Occipital lobe (tissue), 2 donors: ENCODE results near the gene RGMB. TPM values are rescaled to one million over a fixed set of nuclear protein-coding genes. Genes with fewer than 3 reads are reported as not detected.

ENCODE experiments used
- DNase-seq: peaks from one replicate; lab custom pipeline; 2025; lab: John Stamatoyannopoulos, UW
- total RNA-seq: library from RNA; depleted of rRNA; stranded (reverse); fragments of >200 nt; gene quantifications from one replicate; pipeline ENCODE4 v1.2.3, GENCODE V29; 2014

RGMB gene
- total RNA-seq, 1 donor from 2014 or later = 51.9 TPM

DNA sequence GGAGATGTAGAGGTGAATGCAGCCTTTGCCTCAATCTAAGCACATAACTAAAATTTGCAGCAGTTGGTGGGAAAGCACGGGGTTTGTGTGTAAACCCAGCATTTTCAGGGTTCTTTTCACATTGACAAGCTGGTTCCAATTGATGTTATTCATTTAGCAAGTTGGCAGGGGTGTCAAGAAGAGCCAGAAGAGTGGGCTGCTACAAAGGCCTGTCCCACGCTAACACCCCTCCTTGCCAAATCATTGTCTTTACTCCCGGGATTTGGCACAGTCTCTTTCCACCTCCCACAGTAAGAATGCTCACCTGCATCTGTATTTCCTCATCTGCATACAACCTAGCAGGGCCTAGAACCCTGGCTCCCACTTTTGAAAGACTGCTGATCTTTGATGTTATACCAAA lies 11.8 kb downstream of the RGMB start:
- DNase-seq = no peak

DNA sequence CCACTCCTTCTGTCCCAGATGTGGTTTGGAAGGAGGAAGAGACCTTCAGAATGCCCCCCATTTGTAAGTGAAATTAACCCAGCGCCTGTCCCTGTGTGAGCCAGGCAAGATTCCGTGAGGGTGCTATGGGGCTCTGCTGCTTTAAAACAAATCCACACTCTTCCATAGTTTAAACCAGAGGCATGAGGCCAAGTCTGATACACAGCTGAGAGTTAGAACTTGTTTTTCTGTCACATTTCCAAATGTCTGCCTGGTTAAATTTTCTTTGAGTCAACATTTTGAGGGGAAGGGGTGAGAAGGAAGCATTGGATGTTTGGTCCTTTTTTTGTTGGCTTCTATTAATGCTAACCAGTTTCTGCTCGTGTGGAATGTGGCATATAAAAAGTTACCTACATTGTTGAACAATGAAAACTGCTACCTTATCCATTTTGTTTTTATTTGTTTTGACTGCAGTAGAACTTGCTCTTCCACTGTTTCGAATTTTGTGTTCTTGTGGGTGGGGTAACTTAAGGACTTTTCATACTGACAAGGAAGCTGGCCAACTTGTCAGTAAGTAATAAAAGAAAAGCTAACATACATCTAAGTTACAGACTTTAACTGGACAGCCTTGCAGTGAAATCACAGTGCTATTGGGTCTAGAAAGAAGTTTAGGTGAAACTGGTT lies 12.9 kb downstream of the RGMB start:
- no peak for DNase-seq

DNA sequence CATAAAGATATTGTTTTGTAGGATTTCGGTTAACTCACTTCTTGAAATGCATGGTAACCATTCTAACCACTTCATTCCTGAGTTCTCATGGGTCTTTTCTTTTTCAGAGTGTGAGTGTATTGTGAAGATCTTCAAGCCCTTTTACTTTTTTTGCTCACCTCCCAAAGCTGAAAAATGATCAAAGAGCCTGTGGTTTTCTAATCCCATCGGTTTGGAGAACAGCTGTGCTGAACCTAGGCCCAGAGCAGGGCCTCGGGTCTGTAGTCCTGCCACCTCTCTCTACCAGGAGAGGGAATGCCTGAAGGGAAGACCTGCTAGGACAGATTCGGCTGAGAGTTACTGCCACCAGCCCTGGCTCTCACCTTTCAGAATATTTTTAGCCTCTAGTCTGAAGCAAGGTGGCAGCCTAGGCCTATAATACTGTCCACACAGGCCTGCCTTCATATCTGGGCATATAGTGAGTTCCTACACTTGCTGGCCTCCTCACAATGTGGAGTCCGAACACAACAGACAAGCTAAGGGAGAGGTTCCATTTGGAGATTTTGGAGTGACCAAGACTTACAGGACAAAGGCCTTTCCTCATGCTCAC lies 13.8 kb downstream of the RGMB start:
- DNase-seq = no peak

GRCh38 chr5:98789029-98789428 lies 15.6 kb downstream of the RGMB start:
- no peak for DNase-seq

DNA sequence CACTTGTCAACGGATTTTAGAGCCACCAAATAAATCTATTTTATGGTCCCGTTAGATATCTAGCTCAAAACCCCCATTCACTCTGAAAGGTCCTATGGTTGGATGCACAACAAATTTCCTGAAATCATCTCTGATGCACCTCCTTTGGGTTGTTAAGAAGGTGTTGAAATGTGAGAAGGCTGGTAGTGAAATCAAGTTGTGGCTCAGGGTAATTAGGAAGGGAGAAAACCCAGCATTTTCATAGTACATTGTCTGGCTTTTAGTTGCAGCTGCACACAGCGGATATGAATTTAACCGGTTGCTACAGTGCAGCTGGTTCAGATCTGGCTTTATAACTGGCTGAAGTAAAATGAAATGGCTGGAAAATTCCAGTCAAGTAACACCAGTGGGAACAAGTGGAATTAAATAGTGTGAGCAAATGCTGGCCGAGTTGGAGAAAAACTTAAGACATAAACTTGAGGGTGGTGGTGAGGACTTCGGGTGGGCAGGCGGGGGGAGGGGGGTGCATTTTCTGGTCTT lies 17.6 kb downstream of the RGMB start:
- no peak for DNase-seq

DNA sequence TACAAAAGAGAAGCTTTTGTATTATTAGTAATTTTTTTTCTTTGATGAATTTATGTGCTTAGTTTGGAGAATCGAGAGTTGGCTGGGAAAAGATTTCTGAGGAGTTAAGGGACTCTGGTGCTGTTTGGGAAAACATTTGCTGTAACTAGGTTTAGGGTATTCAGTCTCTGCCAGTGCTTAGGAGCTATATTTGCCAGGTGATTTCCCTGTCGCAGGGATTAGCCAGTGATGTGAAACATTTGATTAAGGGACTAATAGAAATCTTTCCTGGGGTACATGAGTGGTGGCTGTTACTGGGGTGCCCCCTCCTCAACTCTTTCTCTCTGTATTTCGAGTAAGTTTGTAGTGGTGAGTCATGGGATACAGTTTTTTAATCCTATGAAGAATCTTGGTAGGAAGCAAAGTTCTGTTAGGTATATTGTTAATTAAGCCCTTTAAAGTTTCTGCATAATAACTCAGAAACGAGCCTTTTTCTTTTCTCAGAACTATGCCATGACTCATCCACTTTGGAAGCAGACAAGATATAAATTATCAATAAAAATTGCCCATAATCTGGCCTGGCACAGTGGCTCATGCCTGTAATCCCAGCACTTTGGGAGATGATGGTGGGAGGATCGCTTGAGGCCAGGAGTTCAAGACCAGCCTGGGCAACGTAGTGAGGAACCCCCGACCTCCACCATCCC lies 18.6 kb downstream of the RGMB start:
- no peak for DNase-seq

- no peak for DNase-seq
Measured at GRCh38 chr5:98793223-98793622, 19.8 kb downstream of the RGMB start.

DNA sequence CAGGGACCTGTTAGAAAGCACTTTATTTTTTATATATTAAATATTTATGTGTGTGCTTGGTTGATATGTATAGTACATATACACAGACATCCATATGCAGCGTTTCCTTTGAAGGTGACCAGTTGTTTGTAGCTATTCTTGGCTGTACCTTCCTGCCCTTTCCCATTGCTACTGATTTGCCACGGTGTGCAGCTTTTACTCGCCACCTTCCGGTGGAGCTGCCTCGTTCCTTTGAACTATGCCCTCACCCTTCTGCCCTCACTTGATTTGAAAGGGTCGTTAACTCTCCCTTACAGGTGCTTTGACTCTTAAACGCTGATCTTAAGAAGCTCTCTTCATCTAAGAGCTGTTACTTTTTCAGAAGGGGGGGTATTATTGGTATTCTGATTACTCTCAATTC lies 20.5 kb downstream of the RGMB start:
- no peak for DNase-seq

GRCh38 chr5:98794414-98795080 lies 21.1 kb downstream of the RGMB start:
- DNase-seq = no peak

- DNase-seq = no peak
Measured at GRCh38 chr5:98795243-98795642, 21.8 kb downstream of the RGMB start.

DNA sequence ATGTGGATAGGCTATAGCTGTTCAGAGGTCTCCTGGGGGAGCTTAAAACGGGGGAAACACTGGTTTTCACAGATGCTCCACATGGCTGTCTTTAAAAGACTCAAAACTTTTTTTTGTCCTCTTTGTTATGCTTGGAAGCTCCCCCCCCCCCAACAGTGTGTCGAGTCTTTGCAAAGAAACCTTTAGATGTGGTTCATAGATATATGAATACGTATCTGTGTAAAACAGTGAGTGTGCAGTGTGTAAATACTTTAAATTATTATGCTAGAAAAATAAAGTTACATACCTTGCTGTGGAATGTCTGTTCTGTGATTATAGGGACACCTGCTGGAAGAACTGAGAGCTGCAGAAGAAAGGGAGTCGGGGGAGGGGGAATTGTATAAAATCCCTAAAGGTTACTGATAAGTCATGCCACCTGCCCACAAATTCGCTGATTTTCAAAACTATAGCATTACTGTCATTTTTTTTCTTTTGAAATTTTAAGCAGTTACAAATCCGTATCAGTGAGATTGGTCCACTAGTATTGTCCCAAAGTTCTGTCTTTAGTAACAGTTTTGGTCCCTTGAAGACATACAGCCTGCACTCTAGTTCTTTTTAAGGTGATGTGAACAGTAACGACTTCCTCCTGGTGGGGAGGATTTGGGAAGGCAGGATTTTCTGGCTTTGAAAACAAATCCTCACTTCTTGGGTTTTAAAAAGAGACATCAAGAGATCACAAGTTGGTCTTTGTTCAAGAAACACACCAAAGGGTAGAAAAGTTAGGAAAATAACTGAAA lies 22.9 kb downstream of the RGMB start:
- DNase-seq = no peak

- DNase-seq = no peak
Measured at GRCh38 chr5:98798371-98798770, 24.9 kb downstream of the RGMB start.

- no peak for DNase-seq
Measured at GRCh38 chr5:98798847-98799246, 25.4 kb downstream of the RGMB start.

DNA sequence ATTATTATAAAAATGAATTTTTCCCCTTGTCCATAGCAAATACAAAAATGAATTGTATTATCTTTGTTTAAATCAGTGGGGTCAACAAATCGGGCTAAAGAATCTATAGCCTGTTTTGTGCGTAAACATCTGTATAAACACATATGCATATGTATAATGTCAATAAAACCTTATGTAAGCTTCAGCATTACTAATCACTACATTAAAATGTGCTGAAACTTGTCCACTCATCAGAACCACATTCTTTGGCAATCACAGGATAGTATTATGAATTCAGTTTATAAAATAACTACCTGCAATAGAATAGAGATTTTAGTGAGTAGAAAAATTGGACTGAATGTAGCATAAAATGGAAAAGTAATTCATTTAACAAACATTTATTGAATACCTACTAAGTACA lies 30.6 kb downstream of the RGMB start:
- DNase-seq = no peak

DNA sequence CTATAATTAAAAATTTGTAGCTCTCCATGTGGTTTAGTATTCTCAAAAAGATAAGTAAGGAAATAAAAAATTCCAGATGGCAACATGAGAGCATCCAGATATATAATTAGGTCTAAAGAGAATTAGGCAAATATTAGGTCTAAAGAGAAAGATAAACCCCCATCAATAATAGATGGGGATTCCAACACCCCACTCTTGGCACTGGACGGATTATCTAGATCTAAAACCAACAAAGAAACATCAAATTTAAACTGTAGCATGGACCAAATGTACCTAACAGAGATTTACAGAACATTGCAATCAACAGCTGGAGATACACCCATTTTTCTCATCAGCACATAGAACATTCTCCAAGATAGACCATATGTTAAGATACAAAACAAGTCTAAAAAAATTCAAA lies 31.6 kb downstream of the RGMB start:
- no peak for DNase-seq

DNA sequence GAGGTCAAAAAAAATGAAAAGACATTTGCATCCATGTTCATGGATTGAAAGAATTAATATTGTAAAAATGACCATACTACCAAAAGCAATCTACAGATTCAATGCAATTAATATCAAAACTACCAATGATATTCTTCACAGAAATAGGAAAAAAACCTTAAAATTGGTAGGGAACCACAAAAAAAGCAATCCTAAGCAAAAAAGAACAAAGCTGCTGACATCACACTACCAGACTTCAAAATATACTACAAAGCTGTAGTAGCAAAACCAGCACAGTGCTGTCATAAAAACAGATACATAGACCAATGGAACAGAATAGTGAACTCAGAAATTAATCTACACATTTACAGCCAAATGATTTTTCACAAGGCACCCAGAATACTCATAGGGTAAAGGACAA lies 34.3 kb downstream of the RGMB start:
- DNase-seq = no peak

DNA sequence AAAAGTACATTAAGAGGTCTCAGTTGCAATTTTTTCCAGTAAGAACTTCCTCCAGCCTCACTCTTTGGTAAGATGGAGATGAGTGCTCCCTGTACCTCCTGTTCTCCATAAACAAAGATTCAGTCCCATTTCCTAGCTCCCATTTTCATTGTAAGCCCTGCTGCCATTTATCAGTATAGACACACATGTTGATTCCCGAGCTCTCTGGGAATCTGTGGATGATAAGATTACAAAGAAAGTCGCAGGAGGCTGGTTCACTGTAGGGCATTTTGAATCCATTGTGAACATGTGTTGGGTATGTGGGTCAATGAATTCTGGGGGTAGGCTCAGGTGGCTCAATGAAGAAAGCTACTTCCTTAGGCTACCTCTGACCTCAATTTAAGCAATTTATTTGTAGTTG lies 36.7 kb downstream of the RGMB start:
- DNase-seq = no peak

- no peak for DNase-seq
Measured at GRCh38 chr5:98813755-98814154, 40.3 kb downstream of the RGMB start.

GRCh38 chr5:98816582-98817222 lies 43.2 kb downstream of the RGMB start:
- DNase-seq = no peak

- DNase-seq = no peak
Measured at GRCh38 chr5:98825582-98826375, 52.3 kb downstream of the RGMB start.
